Head of caudate nucleus (tissue), 42 donors: ENCODE results near the gene SSU72.
"Not testable (repeated sequence)": the region's sequence is repeated elsewhere in the genome, so short reads cannot be mapped to it uniquely, and the experiment has no call there.

Experiments used
- DNase-seq, 42 donors: peaks; one replicate each; pipeline versions ENCODE4 v3.0.0 to v3.0.0-alpha.2; 2020 to 2021; ENCODE audit warnings: mixed read lengths in 7 of 42
- intact Hi-C: fragments of 100-400 bp; cut with DNase I; formaldehyde crosslinking; loops from one replicate; pipeline ENCODE4 v1.15.0; 2022

SSU72 gene

GRCh38 chr1:1599030-1599934 lies 24.6 kb upstream of the SSU72 start:
- DNase-seq = peak in 20 of 42 donors; percentile 12 to 57 (median 26)
- intact Hi-C loops = no loop called here

DNA sequence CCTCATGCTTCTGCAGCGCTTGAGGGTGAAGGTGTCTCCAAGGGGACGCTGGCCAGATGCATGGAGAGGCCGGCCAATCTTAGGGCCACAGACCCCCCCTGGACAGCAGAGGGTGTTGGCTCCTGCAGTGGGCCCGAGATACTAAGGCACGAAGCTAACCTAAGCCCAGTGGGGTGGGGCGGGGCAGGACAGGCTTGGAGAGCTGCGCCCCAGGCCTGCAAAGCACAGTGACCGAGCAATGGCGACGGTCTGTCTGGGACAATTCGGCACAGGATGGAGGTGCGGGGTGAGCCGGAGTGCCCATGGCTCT lies 24.0 kb upstream of the SSU72 start:
- no peak for DNase-seq

GRCh38 chr1:1598051-1598719 lies 23.5 kb upstream of the SSU72 start:
- DNase-seq = no peak

More for the DNA sequence above, 24.0 kb upstream of the SSU72 start:
- intact Hi-C loops = no loop called here

GRCh38 chr1:1597275-1597930 lies 22.7 kb upstream of the SSU72 start:
- intact Hi-C loops = no loop called here
- DNase-seq = no peak

More at GRCh38 chr1:1598051-1598719, 23.5 kb upstream of the SSU72 start:
- intact Hi-C loops = no loop called here

DNA sequence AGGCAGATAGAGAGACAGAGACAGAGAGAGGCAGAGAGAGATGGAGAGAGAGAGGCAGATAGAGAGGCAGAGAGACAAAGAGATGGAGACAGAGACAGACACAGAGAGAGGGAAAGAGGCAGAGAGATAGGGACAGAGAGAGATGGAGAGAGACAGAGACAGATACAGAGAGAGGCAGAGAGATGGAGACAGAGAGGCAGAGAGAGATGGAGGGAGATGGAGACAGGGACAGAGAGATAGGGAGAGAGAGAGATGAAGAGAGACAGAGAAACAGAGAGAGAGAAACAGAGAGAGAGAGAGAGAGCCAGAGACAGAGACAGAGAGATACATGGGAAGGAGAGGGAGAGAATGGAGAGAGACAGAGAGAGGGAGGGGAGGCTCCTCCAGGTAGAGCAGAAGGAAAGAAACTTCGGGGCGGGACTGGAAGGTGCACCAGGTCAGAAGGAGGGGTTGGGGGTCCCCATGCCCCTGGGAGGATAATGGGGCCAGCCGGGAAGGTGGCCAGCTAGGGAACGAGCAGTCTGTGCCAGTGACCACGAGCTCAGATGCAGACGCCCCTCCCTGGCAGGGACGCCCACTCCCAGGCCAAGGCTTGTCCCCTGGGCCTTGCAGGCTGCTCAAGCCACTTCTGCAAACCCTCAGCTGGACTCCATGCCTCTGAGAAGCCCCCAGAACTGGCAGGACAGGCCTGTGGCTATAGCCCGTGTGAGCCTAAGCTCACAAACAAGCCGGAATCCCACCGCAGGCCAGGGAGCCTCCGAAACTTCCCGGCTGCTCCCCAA lies 22.0 kb upstream of the SSU72 start:
- no peak for DNase-seq
- intact Hi-C loops = no loop called here

- DNase-seq, intact Hi-C loops: not testable (repeated sequence)
These were observed 20.7 kb upstream of the SSU72 start for GRCh38 chr1:1595341-1595740.

DNA sequence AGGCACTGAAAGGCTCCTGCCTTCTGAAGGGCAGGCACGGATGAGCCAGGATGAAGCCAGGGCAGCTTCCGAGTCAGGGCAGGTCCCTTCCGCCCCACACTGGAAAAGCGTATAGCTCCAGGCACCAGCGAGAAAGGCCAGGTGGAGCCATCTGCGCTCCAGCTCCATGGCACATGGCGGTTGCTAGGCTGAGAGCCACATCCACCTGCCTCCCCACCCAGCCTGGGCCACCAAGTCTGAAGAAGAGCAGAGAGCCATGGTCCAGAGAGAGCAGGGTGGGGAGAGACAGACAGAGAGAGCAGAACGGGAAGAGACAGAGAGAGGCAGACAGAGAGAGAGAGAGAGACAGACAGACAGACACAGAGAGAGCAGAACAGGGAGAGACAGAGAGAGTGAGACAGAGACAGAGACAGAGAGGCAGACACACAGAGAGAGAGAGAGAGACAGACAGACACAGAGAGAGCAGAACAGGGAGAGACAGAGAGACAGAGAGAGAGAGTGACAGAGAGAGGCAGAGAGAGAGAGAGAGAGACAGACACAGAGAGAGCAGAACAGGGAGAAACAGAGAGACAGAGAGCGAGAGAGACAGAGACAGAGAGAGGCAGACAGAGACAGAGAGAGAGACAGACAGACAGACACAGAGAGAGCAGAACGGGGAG lies 20.1 kb upstream of the SSU72 start:
- no peak for DNase-seq
- intact Hi-C loops = no loop called here

- intact Hi-C loops = no loop called here
These were observed 19.4 kb upstream of the SSU72 start for GRCh38 chr1:1593834-1594601.

GRCh38 chr1:1591452-1591851 lies 16.8 kb upstream of the SSU72 start:
- intact Hi-C loops = no loop called here

More at GRCh38 chr1:1593834-1594601, 19.4 kb upstream of the SSU72 start:
- no peak for DNase-seq

GRCh38 chr1:1583347-1584010 lies 8.8 kb upstream of the SSU72 start:
- DNase-seq = no peak
- intact Hi-C loops = no loop called here

More at GRCh38 chr1:1591452-1591851, 16.8 kb upstream of the SSU72 start:
- DNase-seq = no peak

DNA sequence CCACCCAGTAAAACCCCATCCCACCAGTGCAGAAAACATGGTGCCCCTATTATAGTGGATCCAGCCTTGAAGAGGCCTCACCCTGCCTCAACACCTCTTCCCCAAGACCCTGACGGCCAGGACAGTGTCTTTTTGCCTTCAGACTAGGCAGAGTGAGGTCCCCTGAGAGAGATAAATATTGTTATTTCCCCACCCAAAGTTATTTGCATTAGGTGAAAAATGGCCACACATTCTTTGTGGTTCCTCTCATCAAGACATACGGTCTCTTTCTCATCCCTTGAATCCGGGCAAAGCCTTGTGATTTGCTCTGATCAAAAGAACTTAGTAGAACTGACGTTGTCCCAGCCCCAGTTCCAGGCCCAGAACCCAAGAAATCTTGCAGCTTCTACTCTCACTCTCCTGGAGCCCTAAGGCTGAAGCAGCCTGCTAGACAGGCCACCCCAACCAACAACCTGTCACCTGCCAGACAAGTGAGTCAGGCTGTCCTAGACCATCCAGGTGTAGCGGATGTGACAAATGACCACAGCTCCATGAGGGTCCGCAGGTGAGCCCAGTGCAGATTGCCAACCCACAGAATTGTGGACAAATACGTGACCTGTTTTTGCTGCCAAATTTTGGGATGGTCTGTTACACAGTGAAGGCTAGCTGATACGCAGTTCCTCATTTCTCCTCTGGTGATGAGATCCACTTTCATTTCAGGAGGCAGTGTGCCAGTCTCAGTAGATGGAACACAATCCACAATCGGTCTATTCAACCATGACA lies 8.1 kb upstream of the SSU72 start:
- DNase-seq = no peak

GRCh38 chr1:1578371-1578940 lies 3.8 kb upstream of the SSU72 start:
- no peak for DNase-seq
- intact Hi-C loops = loop anchor here (5.0 kb wide), 1 partner anchor 39 kb away; the partner anchor contains the start of gene MIB2

More for the DNA sequence above, 8.1 kb upstream of the SSU72 start:
- intact Hi-C loops = no loop called here

- intact Hi-C loops = loop anchor here (5.0 kb wide), 1 partner anchor 40 kb away; the partner anchor contains the start of gene MIB2
- DNase-seq = no peak
These were observed 2.8 kb upstream of the SSU72 start for GRCh38 chr1:1577367-1578011.

DNA sequence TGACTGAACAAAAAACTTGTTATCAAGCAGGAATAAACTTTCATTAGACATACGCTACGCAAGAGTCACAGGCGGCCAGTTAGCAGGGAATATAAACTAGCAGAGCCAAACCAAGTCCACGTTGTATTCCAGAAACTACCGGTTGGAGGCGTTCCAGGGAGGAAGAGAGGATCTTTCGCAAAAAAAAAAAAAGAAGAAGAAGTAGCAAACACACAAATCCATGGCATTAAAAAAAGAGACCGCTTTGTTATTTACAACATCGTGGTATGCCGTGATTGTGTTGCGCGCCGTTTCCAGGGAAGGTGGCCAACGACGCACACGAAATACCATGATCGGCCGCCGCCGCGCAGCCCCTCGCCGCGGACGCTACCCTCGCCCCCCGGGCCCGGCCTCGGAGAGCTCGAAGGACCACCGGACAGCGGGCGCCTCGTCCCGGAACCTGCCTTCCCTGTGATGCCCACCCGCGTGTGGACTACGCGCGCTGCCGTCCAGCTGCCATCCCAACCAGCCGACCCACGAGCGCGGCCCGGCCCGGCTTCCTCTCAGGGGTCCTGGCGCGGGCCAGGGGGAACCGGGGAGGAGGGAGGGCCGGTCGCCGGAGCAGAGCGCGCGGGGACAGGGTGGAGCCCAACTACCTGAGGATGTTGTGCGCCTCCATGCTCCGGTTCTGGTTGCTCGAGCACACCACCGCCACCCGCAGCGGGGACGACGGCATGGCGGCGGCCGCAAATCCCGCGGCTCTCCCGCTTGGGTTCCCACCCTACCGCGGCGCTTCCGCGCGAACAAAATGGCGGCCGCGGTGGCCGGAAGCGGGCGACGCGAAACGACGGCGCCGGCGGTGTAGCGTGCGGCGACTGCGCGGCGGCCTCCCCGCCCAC lies 581 bp downstream of the SSU72 start:
- DNase-seq = peak in 39 of 42 donors; percentile 32 to 81 (median 59)
- intact Hi-C loops = no loop called here

- DNase-seq = no peak
- intact Hi-C loops = no loop called here
These were observed 5.3 kb downstream of the SSU72 start for GRCh38 chr1:1569341-1569740.
